GM12878 (cell line): ENCODE measurements around the gene CCDC117. TPM values are rescaled to one million over a fixed set of nuclear protein-coding genes. Genes with fewer than 3 reads are reported as not detected.

Experiments used
- BACH1 ChIP-seq: fragments of 450-650 bp; IDR thresholded peaks from 2 replicates; pipeline ENCODE4 v1.6.1; 2017; ENCODE audit warnings: mild to moderate bottlenecking, borderline replicate concordance
- CHD2 ChIP-seq: IDR thresholded peaks from 2 replicates; pipeline ENCODE4 v1.6.1; 2011; ENCODE audit warnings: low read depth, low read length, improper control_type of control experiment, borderline replicate concordance
- CREM ChIP-seq: IDR thresholded peaks from 2 replicates; pipeline ENCODE4 v1.6.1; 2014; ENCODE audit warnings: antibody characterized with exemption, low read depth
- EP300 ChIP-seq, 2 experiments: fragments of 150-350 bp in 1 of 2; IDR thresholded peaks; 2 replicates each; pipeline ENCODE4 v1.6.1; 2011 to 2012; ENCODE audit warnings: low read depth in 2 of 2, low read length in 2 of 2, borderline replicate concordance in 1 of 2, improper control_type of control experiment in 1 of 2, inconsistent platforms in 1 of 2; ENCODE audit not compliant: control insufficient read depth in 1 of 2
- MXI1 ChIP-seq: fragments of 150-350 bp; IDR thresholded peaks from 2 replicates; pipeline ENCODE4 v1.6.1; 2011; ENCODE audit warnings: low read depth, mild to moderate bottlenecking, inconsistent platforms, low read length, improper control_type of control experiment
- RAD21 ChIP-seq: IDR thresholded peaks from 2 replicates; pipeline ENCODE4 v1.6.1; 2011; ENCODE audit warnings: mild to moderate bottlenecking, low read depth, low read length, moderate library complexity; ENCODE audit not compliant: insufficient read depth
- RCOR1 ChIP-seq: conservative IDR thresholded peaks from 2 replicates; pipeline ENCODE4 v1.6.1; 2012; ENCODE audit warnings: low read depth, low read length, improper control_type of control experiment
- RELA ChIP-seq: fragments of 450-650 bp; IDR thresholded peaks from 2 replicates; pipeline ENCODE4 v1.8.0; 2014; ENCODE audit warnings: borderline replicate concordance; ENCODE audit not compliant: partially characterized antibody
- STAT1 ChIP-seq: fragments of 450-650 bp; conservative IDR thresholded peaks from 2 replicates; pipeline ENCODE4 v1.6.1; 2014; ENCODE audit warnings: antibody characterized with exemption, mild to moderate bottlenecking
- TAF1 ChIP-seq: IDR thresholded peaks from 2 replicates; pipeline ENCODE4 v1.6.1; 2011; ENCODE audit warnings: mild to moderate bottlenecking, low read depth, low read length, borderline replicate concordance
- TARDBP ChIP-seq: IDR thresholded peaks from 2 replicates; pipeline ENCODE4 v1.6.1; 2016; ENCODE audit warnings: borderline replicate concordance
- TBL1XR1 ChIP-seq: IDR thresholded peaks from 2 replicates; pipeline ENCODE4 v1.6.1; 2012; ENCODE audit warnings: low read depth, low read length, improper control_type of control experiment
- TCF7 ChIP-seq: IDR thresholded peaks from 2 replicates; pipeline ENCODE4 v1.6.1; 2014; ENCODE audit warnings: antibody characterized with exemption, borderline replicate concordance
- USF1 ChIP-seq: IDR thresholded peaks from 2 replicates; pipeline ENCODE4 v1.6.1; 2011; ENCODE audit warnings: borderline replicate concordance, low read depth, mild to moderate bottlenecking, moderate library complexity, mixed read lengths, low read length; ENCODE audit not compliant: insufficient read depth; ENCODE audit errors: extremely low read length
- ZNF207 ChIP-seq: fragments of 450-650 bp; IDR thresholded peaks from 2 replicates; pipeline ENCODE4 v1.6.1; 2014; ENCODE audit warnings: antibody characterized with exemption, mild to moderate bottlenecking, borderline replicate concordance
- ZNF687 ChIP-seq: fragments of 450-650 bp; IDR thresholded peaks from 2 replicates; pipeline ENCODE4 v1.6.1; 2017; ENCODE audit warnings: mild to moderate bottlenecking, moderate library complexity
- polyA plus RNA-seq, 11 experiments: library from polyadenylated mRNA; depleted of rRNA in 4 of 11; unstranded in 6 of 11; stranded (reverse) in 5 of 11; fragments of >200 nt; fragmentation: Nextera tagmentation in 4 of 11; fragmentation: Illumina TruSeq in 1 of 11; extraction: Ambion mirVana in 4 of 11; extraction: Trizol in 1 of 11; gene quantifications; 1 replicate in 1 of 11; 2 replicates in 10 of 11; pipeline versions ENCODE4 v1.2.1 to v1.2.3, GENCODE V29; 2011 to 2016; ENCODE audit warnings: inconsistent platforms in 2 of 11, missing spikeins in 2 of 11, low read depth in 1 of 11
- total RNA-seq, 4 experiments: library from RNA; depleted of rRNA in 3 of 4; stranded (reverse); fragments of >200 nt in 3 of 4; fragmentation: Illumina TruSeq in 1 of 4; extraction: Trizol in 1 of 4; gene quantifications; 2 replicates each; pipeline versions ENCODE4 v1.2.1 to v1.2.3, GENCODE V29; 2013 to 2021
- TF ChIP-seq, protein P1 (sequence below): IDR thresholded peaks from 2 replicates; pipeline ENCODE4 v1.6.1; 2012; ENCODE audit warnings: low read depth, low read length, improper control_type of control experiment
- TF ChIP-seq, protein P2 (sequence below): fragments of 450-650 bp; IDR thresholded peaks from 2 replicates; pipeline ENCODE4 v1.6.1; 2017; ENCODE audit warnings: mild to moderate bottlenecking, moderate library complexity

CCDC117 gene
- total and polyA plus RNA-seq, 10 of the 15 experiments (the other 5 are each of a cell fraction or from before 2014, with no cell fraction given), result 6.3 to 32.2 (median 20.6) TPM

GRCh38 chr22:28772633-28773460 is at the start of gene CCDC117 (continued):
- TF ChIP-seq BACH1 (peak; percentile 72), STAT1 (0 out of 2 replicates have a peak, but pooled peaks have one; percentile 62), RCOR1 (0 out of 2 replicates have a peak, but pooled peaks have one; percentile 31), CREM (peak; percentile 92), EP300 (IDR thresholded peaks at IDR 0.05; ENCODE audit: borderline replicate concordance in 1 of 2, control insufficient read depth in 1 of 2, low read depth in 2 of 2, low read length in 2 of 2) (peak; percentile 5 to 40; a peak in 1 of 4 replicates), TCF7 (no peak), RELA (peak; percentile 66), MXI1 (peak; percentile 76), USF1 (peak; percentile 5), TBL1XR1 (no peak), TAF1 (peak; percentile 81; the same call in 1 of the 2 replicates), TARDBP (peak; percentile 91), RAD21 (peak; percentile 13; the same call in 1 of the 2 replicates), ZNF207 (peak; percentile 76), CHD2 (peak; percentile 82), ZNF687 (peak; percentile 80; the same call in 1 of the 2 replicates)
- TF ChIP-seq, protein P1, sequence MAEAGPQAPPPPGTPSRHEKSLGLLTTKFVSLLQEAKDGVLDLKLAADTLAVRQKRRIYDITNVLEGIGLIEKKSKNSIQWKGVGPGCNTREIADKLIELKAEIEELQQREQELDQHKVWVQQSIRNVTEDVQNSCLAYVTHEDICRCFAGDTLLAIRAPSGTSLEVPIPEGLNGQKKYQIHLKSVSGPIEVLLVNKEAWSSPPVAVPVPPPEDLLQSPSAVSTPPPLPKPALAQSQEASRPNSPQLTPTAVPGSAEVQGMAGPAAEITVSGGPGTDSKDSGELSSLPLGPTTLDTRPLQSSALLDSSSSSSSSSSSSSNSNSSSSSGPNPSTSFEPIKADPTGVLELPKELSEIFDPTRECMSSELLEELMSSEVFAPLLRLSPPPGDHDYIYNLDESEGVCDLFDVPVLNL, result 0 out of 2 replicates have a peak, but pooled peaks have one; percentile 50
- TF ChIP-seq, protein P2, sequence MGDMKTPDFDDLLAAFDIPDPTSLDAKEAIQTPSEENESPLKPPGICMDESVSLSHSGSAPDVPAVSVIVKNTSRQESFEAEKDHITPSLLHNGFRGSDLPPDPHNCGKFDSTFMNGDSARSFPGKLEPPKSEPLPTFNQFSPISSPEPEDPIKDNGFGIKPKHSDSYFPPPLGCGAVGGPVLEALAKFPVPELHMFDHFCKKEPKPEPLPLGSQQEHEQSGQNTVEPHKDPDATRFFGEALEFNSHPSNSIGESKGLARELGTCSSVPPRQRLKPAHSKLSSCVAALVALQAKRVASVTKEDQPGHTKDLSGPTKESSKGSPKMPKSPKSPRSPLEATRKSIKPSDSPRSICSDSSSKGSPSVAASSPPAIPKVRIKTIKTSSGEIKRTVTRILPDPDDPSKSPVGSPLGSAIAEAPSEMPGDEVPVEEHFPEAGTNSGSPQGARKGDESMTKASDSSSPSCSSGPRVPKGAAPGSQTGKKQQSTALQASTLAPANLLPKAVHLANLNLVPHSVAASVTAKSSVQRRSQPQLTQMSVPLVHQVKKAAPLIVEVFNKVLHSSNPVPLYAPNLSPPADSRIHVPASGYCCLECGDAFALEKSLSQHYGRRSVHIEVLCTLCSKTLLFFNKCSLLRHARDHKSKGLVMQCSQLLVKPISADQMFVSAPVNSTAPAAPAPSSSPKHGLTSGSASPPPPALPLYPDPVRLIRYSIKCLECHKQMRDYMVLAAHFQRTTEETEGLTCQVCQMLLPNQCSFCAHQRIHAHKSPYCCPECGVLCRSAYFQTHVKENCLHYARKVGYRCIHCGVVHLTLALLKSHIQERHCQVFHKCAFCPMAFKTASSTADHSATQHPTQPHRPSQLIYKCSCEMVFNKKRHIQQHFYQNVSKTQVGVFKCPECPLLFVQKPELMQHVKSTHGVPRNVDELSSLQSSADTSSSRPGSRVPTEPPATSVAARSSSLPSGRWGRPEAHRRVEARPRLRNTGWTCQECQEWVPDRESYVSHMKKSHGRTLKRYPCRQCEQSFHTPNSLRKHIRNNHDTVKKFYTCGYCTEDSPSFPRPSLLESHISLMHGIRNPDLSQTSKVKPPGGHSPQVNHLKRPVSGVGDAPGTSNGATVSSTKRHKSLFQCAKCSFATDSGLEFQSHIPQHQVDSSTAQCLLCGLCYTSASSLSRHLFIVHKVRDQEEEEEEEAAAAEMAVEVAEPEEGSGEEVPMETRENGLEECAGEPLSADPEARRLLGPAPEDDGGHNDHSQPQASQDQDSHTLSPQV, result no peak
